Activated naive CD8-positive, alpha-beta T cell treated with anti-CD3 and anti-CD28 coated beads for 36 hours (primary cell): ENCODE results near the gene CCL14. TPM values are rescaled to one million over a fixed set of nuclear protein-coding genes. Genes with fewer than 3 reads are reported as not detected.
"Not testable (repeated sequence)": the region's sequence is repeated elsewhere in the genome, so short reads cannot be mapped to it uniquely, and the experiment has no call there.

Experiments used
- DNase-seq: peaks from one replicate; pipeline ENCODE4 v3.0.0; 2021
- H3K27ac Mint-ChIP-seq: one replicate; pipeline ENCODE4 v1.8.0; 2022; ENCODE audit warnings: mild to moderate bottlenecking, moderate library complexity, mixed read lengths
- H3K27me3 Mint-ChIP-seq: one replicate; pipeline ENCODE4 v1.8.0; 2022; ENCODE audit warnings: mild to moderate bottlenecking, mixed read lengths
- H3K36me3 Mint-ChIP-seq: one replicate; pipeline ENCODE4 v1.8.0; 2021; ENCODE audit warnings: mild to moderate bottlenecking, mixed read lengths
- H3K4me1 Mint-ChIP-seq: one replicate; pipeline ENCODE4 v1.8.0; 2021; ENCODE audit warnings: mixed read lengths
- H3K4me3 Mint-ChIP-seq: one replicate; pipeline ENCODE4 v1.8.0; 2022; ENCODE audit warnings: mild to moderate bottlenecking, moderate library complexity, mixed read lengths
- H3K9me3 Mint-ChIP-seq: one replicate; pipeline ENCODE4 v1.8.0; 2022; ENCODE audit warnings: mixed read lengths
- total RNA-seq, 2 experiments: library from RNA; stranded (reverse); gene quantifications; one replicate each; pipeline ENCODE4 v1.2.3, GENCODE V29; 2021

Gene CCL14
- total RNA-seq, 2 experiments from 2014 or later: not detected

DNA sequence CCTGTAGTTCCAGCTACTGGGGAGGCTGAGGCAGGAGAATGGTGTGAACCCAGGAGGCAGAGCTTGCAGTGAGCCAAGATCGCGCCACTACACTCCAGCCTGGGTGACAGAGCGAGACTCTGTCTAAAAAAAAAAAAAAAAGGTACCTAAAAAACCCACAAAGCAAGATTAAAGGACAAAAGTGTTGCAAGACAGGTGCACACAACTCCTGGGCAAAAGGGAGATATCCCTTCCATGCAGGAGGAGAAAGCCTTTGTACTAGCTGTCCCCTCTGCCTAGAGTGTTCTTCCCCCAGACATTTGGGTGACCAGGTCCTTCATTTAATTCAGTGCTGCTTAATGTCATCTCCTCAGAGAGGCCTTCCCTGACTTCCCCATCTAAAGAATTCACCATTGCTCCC lies 48.0 kb downstream of the CCL14 start:
- DNase-seq, H3K27ac Mint-ChIP-seq, H3K36me3 Mint-ChIP-seq, H3K27me3 Mint-ChIP-seq, H3K4me3 Mint-ChIP-seq, H3K9me3 Mint-ChIP-seq, H3K4me1 Mint-ChIP-seq: not testable (repeated sequence)

DNA sequence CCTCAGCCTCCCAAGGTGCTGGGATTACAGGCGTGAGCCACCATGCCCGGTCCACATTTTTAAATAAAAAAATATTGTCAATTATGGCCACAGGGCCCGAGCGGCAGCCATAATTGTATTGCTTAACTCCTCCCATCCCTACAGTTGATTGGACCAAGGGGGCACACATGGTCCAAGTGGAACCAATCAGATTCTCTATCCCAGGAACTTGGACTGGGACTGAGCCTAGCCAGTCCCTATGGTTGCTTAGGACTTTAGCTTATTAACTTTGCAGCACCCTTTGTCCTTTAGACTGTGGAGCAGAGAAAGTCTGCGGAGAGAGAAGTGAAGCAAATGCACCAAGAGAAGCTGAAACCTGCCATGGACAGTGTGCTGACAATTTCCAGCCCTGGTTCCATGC lies 50.5 kb downstream of the CCL14 start:
- Mint-ChIP-seq H3K4me1 (peaks cover 5% of the 10 kb centered on the region), H3K27ac (no peak overlapping the region), H3K27me3 (no peaks in the 10 kb centered on the region), H3K4me3 (no peak overlapping the region), H3K9me3 (no peaks in the 10 kb centered on the region), H3K36me3 (no peaks in the 10 kb centered on the region)
- DNase-seq: no peak

DNA sequence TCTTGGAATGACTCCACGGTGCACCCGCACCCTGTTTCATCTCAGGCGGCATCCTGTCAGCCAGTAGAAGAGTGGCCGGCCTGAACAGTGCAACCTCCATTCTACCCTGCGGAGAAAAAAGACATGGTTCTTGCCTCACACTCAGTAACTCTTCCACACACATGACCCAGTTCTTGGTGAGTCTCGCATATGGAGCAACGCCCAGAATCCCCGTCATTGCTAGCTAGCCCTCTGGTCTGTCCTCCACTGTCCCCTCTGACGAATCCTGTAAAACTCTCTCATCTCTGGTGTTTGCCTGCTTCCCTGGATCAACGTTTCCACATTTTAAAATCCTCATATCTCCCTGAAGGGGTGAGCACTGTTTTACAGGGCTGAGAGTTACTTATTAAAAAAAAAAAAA lies 51.8 kb downstream of the CCL14 start:
- Mint-ChIP-seq H3K4me3 (no peak overlapping the region), H3K36me3 (no peaks in the 10 kb centered on the region), H3K4me1 (peaks cover 15% of the 10 kb centered on the region), H3K9me3 (no peaks in the 10 kb centered on the region), H3K27ac (no peak overlapping the region), H3K27me3 (no peaks in the 10 kb centered on the region)
- no peak for DNase-seq

Other genes with a start within 250 kb of the CCL14 start
- gene GAS2L2, start 233.5 kb downstream of the CCL14 start, total RNA-seq: under 1 TPM; 0.40 to 0.43 TPM
- gene C17orf50, start 225.8 kb downstream of the CCL14 start, total RNA-seq: not detected
- under 1 TPM; 0.21 to 0.50 TPM for gene MMP28, start 191.1 kb downstream of the CCL14 start, total RNA-seq
- 100 to 1,000 TPM; 306 to 317 TPM for gene TAF15, start 177.2 kb downstream of the CCL14 start, total RNA-seq
- gene HEATR9, start 117.8 kb downstream of the CCL14 start, total RNA-seq: under 1 TPM in 1 of 2 experiments, not detected in 1; 0.18 TPM
- gene CCL5, start 106.4 kb downstream of the CCL14 start, total RNA-seq: 10 to 100 TPM; 16.4 to 18.1 TPM
- 1 to 10 TPM; 4.3 to 5.6 TPM for gene RDM1, start 56.0 kb downstream of the CCL14 start, total RNA-seq
- gene LYZL6, start 43.0 kb downstream of the CCL14 start, total RNA-seq: not detected
- not detected for gene CCL16, start 5.2 kb downstream of the CCL14 start, total RNA-seq
- not detected for gene CCL15, start 14.8 kb upstream of the CCL14 start, total RNA-seq
- not detected for gene CCL23, start 31.2 kb upstream of the CCL14 start, total RNA-seq
- gene CCL18, start 77.5 kb upstream of the CCL14 start, total RNA-seq: not detected
- gene CCL3, start 103.4 kb upstream of the CCL14 start, total RNA-seq: 10 to 100 TPM; 51.5 to 52.7 TPM
- gene CCL4, start 117.1 kb upstream of the CCL14 start, total RNA-seq: 10 to 100 TPM; 43.7 to 49.4 TPM
- 1 to 10 TPM; 2.0 to 2.6 TPM for gene TBC1D3B, start 189.9 kb upstream of the CCL14 start, total RNA-seq
- gene CCL3L1, start 210.0 kb upstream of the CCL14 start, total RNA-seq: 1 to 10 TPM; 2.9 to 3.2 TPM
- gene CCL4L2, start 224.3 kb upstream of the CCL14 start, total RNA-seq: 1 to 10 TPM; 4.4 to 5.5 TPM